GDM1 (cell line): Measurements from ENCODE around the gene ZNF346.
A peak's percentile ranks its signal among the peaks of the same experiment; 100 is the strongest.

Experiments
- DNase-seq: peaks from one replicate; lab custom pipeline; 2025; lab: John Stamatoyannopoulos, UW

ZNF346 gene

GRCh38 chr5:177070536-177071191 lies 48.2 kb downstream of the ZNF346 start:
- DNase-seq = no peak

GRCh38 chr5:177071666-177072385 lies 49.3 kb downstream of the ZNF346 start:
- DNase-seq = peak; percentile 62

- no peak for DNase-seq
These were observed 54.8 kb downstream of the ZNF346 start for GRCh38 chr5:177077335-177077734.

- DNase-seq = no peak
These were observed 57.1 kb downstream of the ZNF346 start for GRCh38 chr5:177079606-177080005.

GRCh38 chr5:177080265-177080664 lies 57.8 kb downstream of the ZNF346 start:
- no peak for DNase-seq

- no peak for DNase-seq
These were observed 59.4 kb downstream of the ZNF346 start for GRCh38 chr5:177081859-177082258.

- DNase-seq = no peak
These were observed 60.9 kb downstream of the ZNF346 start for GRCh38 chr5:177083357-177083756.

GRCh38 chr5:177084175-177084574 lies 61.7 kb downstream of the ZNF346 start:
- DNase-seq = no peak

GRCh38 chr5:177085985-177086653 lies 63.6 kb downstream of the ZNF346 start:
- no peak for DNase-seq

- DNase-seq = peak; percentile 65
These were observed 64.3 kb downstream of the ZNF346 start, which contains the start of gene FGFR4 for GRCh38 chr5:177086654-177087397. Gene FGFR4, plus strand, starts transcription at chr5:177086915. Its CDS starts 2,688 bp downstream, at chr5:177089603.

- no peak for DNase-seq
These were observed 65.0 kb downstream of the ZNF346 start for GRCh38 chr5:177087398-177088005.

GRCh38 chr5:177089127-177089526 lies 66.6 kb downstream of the ZNF346 start:
- no peak for DNase-seq

GRCh38 chr5:177089825-177090641 lies 67.5 kb downstream of the ZNF346 start:
- no peak for DNase-seq

- no peak for DNase-seq
These were observed 68.3 kb downstream of the ZNF346 start for GRCh38 chr5:177090813-177091212.

GRCh38 chr5:177091232-177091631 lies 68.7 kb downstream of the ZNF346 start:
- DNase-seq = no peak

GRCh38 chr5:177092178-177093081 lies 69.9 kb downstream of the ZNF346 start:
- DNase-seq = no peak

- no peak for DNase-seq
These were observed 70.7 kb downstream of the ZNF346 start for GRCh38 chr5:177093082-177093712.

- DNase-seq = no peak
These were observed 71.3 kb downstream of the ZNF346 start for GRCh38 chr5:177093803-177094202.
